HK-2 (cell line): ENCODE data around the gene NIT1.

Experiments
- DNase-seq: peaks from one replicate; pipeline ENCODE4 v3.0.0-alpha.2; 2018; ENCODE audit not compliant: unreplicated experiment

NIT1 gene, protein sequence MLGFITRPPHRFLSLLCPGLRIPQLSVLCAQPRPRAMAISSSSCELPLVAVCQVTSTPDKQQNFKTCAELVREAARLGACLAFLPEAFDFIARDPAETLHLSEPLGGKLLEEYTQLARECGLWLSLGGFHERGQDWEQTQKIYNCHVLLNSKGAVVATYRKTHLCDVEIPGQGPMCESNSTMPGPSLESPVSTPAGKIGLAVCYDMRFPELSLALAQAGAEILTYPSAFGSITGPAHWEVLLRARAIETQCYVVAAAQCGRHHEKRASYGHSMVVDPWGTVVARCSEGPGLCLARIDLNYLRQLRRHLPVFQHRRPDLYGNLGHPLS

GRCh38 chr1:161117759-161118581, at the start of gene NIT1, which contains the start of gene PFDN2:
Gene NIT1 (plus strand): TSS chr1:161118105. CDS start chr1:161118177, 72 bp downstream.
Gene PFDN2 (minus strand): TSS chr1:161118037. CDS start chr1:161118026, 11 bp downstream.
- DNase-seq = peak; percentile 85

DNA sequence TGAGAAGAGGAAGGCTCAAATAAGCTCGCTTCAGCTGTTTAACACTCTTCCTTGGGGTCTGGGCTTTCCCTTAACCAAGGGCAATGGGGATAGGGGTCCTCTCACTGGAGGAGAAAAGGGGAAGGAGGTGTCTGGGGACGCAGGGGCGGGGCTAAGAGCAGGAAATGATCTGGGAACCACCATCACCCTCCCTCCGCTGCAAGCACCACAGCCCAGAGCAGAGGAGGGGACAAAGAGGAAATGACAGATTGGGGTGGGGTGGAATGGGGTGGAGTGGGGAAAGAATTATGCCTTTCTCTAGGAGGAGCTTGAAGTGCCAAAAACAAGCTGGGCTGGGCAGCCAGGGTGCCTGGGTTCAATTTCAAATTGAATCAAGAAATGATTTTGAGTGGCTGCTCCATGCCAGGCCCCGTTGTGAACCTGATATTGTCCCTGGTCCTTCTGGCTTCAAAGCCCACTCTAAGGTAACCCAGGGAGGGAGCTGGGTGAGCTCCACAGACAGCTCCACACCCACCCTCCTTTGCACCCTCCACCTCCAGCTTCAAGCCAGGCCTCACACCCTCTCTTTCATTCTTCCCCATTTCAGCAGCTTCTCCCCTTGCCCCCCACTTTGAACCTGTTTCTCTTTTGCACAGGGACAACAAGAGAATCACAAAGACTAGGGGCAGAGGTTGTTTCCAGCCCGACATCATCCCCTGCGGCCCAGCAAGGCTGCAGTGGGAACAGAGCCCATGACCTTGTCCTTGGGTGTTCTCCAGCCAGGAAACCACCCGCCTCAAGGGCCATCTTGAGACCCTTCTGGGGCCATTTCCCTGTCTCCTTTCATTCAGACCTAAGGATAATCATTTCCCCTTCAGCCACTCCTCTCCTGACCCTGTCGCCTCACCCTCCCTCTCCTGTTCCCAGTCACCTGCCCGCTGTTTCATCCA, 49.3 kb upstream of the NIT1 start:
- DNase-seq = no peak

GRCh38 chr1:161069241-161069640, 48.7 kb upstream of the NIT1 start:
- DNase-seq = no peak

DNA sequence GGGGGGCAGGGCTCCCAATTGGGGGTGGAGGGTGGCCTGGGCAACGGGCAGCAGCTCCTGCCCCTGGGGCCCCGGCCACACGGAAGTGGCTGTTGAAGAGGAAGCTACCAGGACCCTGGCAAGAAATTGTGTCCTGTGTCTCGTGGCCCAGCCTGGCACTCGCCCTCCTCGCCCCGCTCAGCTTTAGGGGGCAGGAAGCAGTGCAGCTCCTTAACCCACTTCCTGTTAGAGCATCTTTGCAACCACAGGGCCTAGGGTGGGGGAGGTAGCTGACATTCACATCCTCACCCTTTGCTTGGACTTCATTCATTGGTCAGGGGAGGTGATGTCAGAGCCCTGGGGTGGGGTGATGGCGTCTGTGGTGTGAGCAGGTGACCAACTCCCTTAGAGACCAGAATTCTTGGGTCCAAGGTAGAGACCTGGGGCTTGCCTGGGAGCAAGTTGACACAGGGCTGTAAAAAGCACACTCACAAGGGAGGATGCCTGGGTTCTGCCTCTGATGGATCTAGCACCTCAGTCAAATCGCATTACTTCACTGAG, 48.1 kb upstream of the NIT1 start, which contains the start of gene ARHGAP30:
TSS of gene ARHGAP30 (minus strand) at position 161 of the 540 bp plus-strand sequence. CDS start 267 bp downstream, outside the sequence.
- no peak for DNase-seq

DNA sequence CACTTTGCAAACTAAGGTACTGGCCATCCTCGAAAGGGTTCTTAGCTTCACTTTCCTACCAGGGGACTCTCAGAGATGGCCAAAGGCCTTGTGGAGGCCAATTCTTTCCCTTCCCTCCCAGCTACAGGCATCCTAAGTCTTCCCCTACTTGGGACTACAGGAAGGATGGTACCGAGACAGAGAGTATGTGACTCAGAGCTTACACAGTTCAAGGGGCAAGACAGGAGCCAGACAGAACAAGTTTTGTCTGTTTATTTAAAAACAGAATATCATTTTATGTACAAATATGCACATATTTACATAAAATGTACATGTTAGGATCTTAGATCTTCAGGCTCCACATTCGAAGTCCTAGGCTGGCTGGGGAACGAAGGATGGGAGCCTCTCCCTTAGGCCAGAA, 47.1 kb upstream of the NIT1 start:
- no peak for DNase-seq

- peak; percentile 34 for DNase-seq
Measured at GRCh38 chr1:161071886-161072371, 46.0 kb upstream of the NIT1 start.

GRCh38 chr1:161072751-161073449, 45.0 kb upstream of the NIT1 start:
- no peak for DNase-seq

DNA sequence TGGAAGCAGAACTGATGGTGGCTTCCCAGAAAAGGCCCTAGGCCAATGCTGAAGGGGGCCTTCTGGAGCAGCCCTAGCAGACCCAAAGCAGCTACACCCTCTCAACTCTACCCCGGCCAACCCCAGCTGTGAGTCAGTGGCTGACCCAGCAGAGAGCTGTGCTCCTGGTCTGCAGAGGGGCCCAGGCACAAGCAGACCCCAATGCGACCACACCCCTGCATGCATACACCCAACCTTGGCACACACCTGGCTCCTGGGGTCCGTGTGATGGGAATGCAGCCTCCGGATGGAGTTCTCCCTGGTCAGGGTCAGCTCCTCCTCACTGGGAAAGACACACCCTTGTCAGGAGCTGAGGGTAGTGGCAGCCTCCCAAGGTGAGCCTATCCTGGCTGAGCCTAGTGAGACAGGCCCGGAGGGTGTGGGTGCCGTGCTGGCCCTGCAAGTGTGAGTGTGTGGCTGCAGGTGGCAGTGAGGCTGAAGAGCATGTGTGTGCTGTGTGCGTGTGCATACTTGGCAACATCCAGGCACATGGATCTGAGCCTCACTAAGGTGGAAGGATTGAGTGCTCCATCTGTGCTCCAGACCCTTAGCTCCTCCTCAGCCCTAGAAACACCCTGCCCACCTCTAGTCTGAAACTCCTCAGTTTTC, 44.3 kb upstream of the NIT1 start:
- DNase-seq = no peak

- no peak for DNase-seq
Measured at GRCh38 chr1:161074676-161075368, 43.1 kb upstream of the NIT1 start.

- no peak for DNase-seq
Measured at GRCh38 chr1:161076410-161076809, 41.5 kb upstream of the NIT1 start.

DNA sequence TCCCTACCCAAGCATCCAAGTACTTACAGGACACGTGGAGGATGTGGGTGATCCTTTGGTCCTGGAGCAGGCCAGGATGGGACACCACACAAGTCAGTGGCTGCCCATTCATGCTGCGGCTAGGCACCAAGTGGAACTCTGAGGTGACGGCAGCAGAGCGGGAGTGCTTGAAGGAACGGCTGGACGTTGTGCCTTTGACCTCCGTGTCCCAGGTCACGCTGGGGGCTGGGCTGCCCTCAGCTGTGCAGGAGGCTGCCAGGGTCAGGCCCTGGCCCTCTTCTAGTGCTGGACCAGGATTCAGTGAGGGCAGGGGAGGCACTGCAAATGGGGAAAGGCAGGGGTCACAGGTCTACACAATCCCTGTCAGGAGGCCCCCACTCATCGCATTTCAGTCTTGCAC, 40.5 kb upstream of the NIT1 start:
- no peak for DNase-seq

DNA sequence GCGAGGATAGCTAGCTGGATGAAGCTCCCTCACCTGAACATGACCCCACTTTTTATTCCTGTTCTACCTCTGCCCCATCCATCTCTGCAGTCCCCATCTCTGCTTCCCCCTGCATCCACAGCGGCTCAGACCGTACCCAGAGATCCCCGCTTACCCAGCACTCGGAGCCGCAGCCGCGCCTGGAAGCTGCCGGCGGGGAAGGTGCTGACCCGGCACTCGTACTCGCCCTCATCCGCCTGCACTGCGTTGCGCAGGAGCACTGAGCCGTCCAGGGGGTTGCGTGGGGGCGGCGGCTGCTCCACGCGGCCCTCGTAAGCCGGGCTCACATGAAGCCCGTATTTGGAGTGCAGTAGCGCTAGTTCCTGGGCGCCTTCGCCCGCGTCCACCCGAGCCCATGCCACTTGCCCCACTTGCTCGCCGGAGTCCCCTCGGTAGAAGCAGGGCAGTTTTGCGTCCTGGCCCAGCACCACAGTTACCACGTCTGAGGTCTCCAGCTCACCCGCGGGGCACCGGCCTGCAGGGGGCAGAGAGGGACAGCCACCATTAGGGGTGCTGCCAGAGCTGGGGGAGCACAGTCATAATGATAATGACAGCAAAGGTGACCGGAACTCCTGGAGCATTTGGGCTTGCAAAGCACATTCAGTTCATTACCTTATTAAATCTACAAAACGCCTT, 38.3 kb upstream of the NIT1 start:
- DNase-seq = no peak

DNA sequence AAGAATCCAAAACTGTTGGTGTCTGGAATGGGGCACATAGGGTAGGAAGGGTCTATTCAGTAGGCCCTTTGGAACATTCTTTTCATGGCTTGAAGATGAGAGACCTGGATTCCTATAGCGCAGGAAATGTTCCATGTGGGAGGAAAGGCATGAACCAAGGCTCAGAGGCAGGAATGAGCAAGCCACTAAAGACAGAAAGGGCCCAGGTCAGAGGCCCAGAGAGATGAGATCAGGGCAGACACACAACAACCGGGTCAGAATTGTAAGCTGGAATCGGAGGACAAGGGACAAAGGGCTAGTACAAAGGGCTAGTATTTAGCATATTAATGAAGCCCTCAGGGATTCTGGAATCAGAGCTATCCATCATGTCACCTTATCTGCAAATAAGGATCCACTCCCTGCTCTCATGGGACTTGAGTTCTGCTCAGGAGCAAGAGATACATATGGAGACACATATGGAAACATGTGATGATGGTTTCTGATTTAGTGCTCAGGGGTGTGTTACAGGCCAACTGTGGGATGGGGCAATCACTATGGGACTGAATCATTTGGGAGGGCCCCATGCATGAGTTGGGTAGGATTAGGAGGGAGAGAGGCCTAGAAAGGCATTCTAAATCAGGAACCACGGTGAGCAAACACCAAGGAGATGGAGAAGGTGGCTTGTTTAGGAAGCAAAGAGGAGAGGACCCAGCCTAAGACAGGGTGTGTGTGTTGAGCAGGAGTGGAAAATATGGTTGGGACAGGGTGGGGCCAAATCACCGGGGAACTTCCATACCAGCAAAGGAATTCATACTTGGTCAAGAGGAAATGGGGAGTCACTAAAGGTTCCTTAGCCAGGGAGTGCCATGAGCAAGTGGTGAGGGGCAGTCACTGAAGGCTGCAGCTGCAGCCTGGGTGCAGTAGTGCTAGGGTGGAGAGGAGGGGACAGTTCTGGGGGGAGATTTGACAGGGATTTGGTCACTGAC, 37.2 kb upstream of the NIT1 start:
- DNase-seq = no peak

DNA sequence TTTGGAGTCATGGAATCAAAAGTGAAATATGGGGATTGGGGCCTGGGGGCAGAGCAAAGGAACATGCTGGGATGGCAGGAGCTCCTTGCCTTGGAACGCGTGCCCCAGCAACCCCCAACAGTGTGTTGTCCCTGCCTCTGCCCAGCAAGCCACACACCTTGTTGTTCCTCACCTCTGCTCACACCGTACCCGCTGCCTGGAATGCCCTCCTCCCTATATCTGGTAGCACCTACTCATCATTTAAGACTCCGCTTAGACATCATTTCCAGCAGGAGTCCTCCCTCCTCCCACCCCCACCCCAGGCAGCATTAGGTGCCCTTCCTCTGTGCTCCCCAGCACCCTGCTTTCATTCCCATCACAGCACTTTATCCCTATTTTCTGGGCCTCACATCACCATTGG, 36.4 kb upstream of the NIT1 start:
- DNase-seq = no peak

- DNase-seq = no peak
Measured at GRCh38 chr1:161082483-161082882, 35.4 kb upstream of the NIT1 start.

- peak; percentile 83 for DNase-seq
Measured at GRCh38 chr1:161082996-161083747, 34.7 kb upstream of the NIT1 start.
